GM10847 (cell line): ENCODE results near the gene DNAJC13.

Source experiments
- POLR2A ChIP-seq: IDR thresholded peaks from 2 replicates; pipeline ENCODE4 v1.6.1; 2011; ENCODE audit not compliant: insufficient read length; ENCODE audit errors: extremely low read depth

The DNAJC13 gene

GRCh38 chr3:132444383-132444782 lies 27.1 kb downstream of the DNAJC13 start:
- no peak for TF ChIP-seq POLR2A

- TF ChIP-seq POLR2A = no peak
These were observed 28.5 kb downstream of the DNAJC13 start for GRCh38 chr3:132445817-132446216.

GRCh38 chr3:132448216-132448961 lies 31.1 kb downstream of the DNAJC13 start:
- no peak for TF ChIP-seq POLR2A

DNA sequence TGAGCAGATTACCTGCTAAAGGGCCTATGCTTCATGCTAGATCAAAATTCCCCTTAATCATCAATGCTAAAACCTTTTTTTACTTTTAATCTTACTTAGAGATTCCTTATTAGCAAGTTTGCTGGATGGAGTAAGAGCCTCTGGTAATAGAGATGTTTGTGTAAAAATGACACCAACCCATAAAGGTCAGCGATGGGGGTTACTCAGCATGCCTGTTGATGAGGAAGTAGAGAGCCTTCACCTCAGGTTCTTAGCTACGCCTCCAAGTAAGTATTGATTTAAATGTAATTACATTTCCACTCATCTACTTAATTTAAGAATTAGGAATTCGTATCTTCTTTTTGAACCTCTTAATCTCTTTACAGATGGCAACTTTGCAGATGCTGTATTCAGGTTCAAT lies 38.8 kb downstream of the DNAJC13 start:
- TF ChIP-seq POLR2A = no peak

- no peak for TF ChIP-seq POLR2A
These were observed 39.3 kb downstream of the DNAJC13 start for GRCh38 chr3:132456571-132456970.

GRCh38 chr3:132457286-132457685 lies 40.0 kb downstream of the DNAJC13 start:
- TF ChIP-seq POLR2A = no peak

DNA sequence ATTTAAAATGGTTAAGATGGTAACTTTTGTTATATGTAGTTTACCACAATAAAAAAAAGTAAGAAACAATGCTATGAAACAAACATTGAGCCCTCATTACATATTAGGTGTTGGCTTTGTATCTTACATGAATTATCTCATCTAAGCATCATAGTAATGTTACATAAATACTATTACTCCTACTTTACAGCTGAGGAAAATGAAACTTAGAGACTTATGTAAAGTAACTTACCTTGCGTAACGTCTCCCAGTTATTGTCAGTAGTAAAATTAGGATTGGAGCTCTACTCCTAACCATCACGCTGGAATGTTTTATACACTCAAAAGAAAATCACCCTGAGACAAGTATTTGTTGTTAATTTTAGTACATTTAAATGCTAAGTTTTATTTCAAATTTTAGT lies 42.2 kb downstream of the DNAJC13 start:
- no peak for TF ChIP-seq POLR2A

GRCh38 chr3:132461544-132461943 lies 44.2 kb downstream of the DNAJC13 start:
- TF ChIP-seq POLR2A = no peak

GRCh38 chr3:132464066-132464465 lies 46.8 kb downstream of the DNAJC13 start:
- no peak for TF ChIP-seq POLR2A

DNA sequence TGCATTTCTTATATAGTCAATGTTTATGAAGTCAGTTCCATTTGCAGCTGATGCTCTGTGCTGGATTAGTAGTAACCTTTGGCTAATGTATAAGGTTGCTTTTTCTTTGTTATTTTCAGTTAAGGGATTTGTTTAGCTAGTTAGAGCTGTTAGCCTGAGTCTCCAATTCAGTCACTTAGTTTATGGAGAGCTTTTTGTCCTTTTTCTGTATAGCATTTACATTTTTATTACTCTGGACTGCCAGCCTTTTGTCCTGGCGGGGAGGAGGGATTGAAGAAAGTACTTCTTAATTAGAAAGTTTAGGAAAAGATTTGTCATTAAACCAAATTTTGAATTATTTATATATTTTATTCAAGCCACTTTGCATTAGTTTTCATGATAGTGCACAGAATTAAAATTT lies 52.0 kb downstream of the DNAJC13 start:
- TF ChIP-seq POLR2A = no peak

GRCh38 chr3:132486099-132486498 lies 68.8 kb downstream of the DNAJC13 start:
- no peak for TF ChIP-seq POLR2A

DNA sequence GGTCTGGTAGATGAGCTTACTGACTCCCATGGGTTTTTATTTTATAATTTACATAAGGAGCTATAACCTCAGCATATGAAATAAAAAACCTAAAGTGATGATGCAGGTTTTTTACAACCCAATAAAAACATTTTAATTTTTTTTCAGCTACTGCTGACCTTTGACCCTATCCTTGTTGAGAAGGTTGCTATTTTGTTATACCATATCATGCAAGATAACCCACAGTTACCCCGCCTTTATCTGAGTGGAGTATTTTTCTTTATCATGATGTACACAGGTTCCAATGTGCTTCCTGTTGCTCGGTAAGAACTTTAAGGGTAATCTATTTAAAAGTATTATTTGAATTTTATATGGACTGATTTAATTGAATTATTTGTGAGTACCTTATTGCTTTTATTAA lies 70.8 kb downstream of the DNAJC13 start:
- TF ChIP-seq POLR2A = no peak

DNA sequence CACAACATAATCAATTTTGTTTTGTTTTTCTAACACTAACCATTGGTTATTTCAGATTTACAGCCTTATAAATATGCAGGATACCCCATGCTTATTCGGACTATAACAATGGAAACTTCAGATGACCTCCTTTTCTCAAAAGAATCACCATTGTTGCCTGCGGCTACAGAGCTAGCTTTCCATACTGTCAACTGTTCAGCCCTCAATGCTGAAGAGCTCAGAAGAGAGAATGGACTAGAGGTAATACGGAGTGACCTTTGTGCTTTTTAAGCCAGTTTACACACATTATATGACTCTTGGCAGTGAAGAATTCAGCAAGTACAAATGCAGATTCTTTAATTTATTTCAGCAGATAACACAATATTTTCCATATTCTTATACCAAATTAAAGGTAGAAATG lies 81.8 kb downstream of the DNAJC13 start:
- no peak for TF ChIP-seq POLR2A

GRCh38 chr3:132503559-132503958 lies 86.3 kb downstream of the DNAJC13 start:
- no peak for TF ChIP-seq POLR2A

- TF ChIP-seq POLR2A = no peak
These were observed 87.2 kb downstream of the DNAJC13 start for GRCh38 chr3:132504375-132504933.

GRCh38 chr3:132507657-132508056 lies 90.4 kb downstream of the DNAJC13 start:
- TF ChIP-seq POLR2A = no peak

DNA sequence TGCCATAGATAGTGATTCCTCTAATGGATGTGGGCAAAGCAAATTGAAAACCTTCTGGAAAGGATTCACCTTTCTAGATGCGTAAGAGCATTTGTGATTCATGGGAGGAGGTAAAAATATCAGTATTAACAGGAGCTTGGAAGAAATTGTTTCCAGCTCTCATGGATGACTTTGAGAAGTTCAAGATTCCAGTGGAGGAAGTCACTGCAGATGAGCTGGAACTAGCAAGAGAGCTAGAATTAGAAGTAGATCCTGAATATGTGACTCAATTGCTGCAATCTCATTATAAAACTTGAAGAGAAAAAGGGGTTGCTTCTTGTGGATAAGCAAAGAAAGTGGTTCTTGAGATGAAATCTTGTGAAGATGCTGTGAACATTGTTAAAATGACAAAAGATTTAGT lies 91.8 kb downstream of the DNAJC13 start:
- no peak for TF ChIP-seq POLR2A
